Measurements from ENCODE around the gene CDKAL1. TPM values are rescaled to one million over a fixed set of nuclear protein-coding genes. Genes with fewer than 3 reads are reported as not detected.

Gene CDKAL1
- total RNA-seq, 2 donors from 2014 or later = 23.5 to 26.4 TPM

DNA sequence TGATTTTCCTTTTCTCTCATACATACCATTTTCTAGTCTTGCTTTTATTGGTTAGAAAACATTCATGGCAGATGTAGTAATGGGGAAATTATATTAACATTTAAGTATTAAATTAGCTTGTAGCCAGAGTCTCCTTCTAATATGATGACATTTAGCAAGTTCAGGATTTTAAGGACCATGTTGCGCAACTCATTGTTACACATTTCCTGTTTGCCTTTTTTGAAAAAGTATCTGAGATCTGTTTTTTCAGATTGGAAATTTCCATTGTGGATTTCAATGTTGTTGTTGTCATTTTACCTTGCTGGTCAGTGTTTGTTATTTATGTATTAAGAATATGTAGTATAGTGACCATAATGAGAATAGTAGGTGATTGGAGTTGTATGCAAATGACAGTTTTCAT, 38.7 kb downstream of the CDKAL1 start:
- H3K4me1 Mint-ChIP-seq = peaks cover 28% of the 10 kb centered on the region
- H3K9me3 Mint-ChIP-seq = peaks cover 4% of the 10 kb centered on the region
- no peaks in the 10 kb centered on the region for H3K27me3 ChIP-seq (ENCODE audit: control insufficient read depth, insufficient read depth, low read length, poor library complexity, severe bottlenecking)
- 97 to 100% methylated on average over 1 of the region's 1 CpG for WGBS, 2 experiments (ENCODE audit: insufficient coverage in 1 of 2, insufficient read length in 1 of 2)
- no peak overlapping the region for H3K27ac ChIP-seq (ENCODE audit: low read depth, low read length)
- H3K36me3 Mint-ChIP-seq (ENCODE audit: low read depth) = peaks cover 9% of the 10 kb centered on the region
- TF ChIP-seq, protein P1, sequence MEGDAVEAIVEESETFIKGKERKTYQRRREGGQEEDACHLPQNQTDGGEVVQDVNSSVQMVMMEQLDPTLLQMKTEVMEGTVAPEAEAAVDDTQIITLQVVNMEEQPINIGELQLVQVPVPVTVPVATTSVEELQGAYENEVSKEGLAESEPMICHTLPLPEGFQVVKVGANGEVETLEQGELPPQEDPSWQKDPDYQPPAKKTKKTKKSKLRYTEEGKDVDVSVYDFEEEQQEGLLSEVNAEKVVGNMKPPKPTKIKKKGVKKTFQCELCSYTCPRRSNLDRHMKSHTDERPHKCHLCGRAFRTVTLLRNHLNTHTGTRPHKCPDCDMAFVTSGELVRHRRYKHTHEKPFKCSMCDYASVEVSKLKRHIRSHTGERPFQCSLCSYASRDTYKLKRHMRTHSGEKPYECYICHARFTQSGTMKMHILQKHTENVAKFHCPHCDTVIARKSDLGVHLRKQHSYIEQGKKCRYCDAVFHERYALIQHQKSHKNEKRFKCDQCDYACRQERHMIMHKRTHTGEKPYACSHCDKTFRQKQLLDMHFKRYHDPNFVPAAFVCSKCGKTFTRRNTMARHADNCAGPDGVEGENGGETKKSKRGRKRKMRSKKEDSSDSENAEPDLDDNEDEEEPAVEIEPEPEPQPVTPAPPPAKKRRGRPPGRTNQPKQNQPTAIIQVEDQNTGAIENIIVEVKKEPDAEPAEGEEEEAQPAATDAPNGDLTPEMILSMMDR (conservative IDR thresholded peaks at IDR 0.05) = no peak
- no peaks in the 10 kb centered on the region for H3K27me3 Mint-ChIP-seq (ENCODE audit: insufficient read depth)
- H3K4me3 ChIP-seq (ENCODE audit: low read length) = no peak overlapping the region
- H3K4me3 Mint-ChIP-seq = no peak overlapping the region
- no peak for DNase-seq
- H3K36me3 ChIP-seq (ENCODE audit: control insufficient read depth, insufficient read depth, low read length) = no peaks in the 10 kb centered on the region
- H3K9ac ChIP-seq (ENCODE audit: extremely low read depth, low read length, poor library complexity, severe bottlenecking) = no peak overlapping the region
- H3K9me3 ChIP-seq (ENCODE audit: control insufficient read depth, low read length) = no peaks in the 10 kb centered on the region
- no peak overlapping the region for H3K27ac Mint-ChIP-seq
- H3K4me1 ChIP-seq (ENCODE audit: control insufficient read depth, insufficient read depth, low read length) = peaks cover 10% of the 10 kb centered on the region

DNA sequence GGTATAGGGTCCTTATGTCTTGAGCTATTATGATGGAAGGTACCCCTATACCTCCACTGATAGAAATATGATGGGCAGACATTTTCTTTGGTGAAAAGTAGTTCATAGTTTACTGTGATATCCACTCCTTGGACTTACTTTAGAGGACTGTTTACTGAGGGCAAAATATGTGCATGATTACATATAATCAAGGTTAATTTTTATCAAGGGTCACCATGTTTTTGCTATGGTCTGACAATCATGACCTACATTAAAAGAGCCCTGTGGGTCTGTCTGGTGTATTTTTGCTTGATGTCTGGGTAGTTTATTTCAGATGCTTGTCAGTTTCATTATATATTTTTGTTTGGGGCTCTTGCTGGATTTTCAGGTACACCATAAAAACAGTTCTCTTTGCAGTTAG, 40.1 kb downstream of the CDKAL1 start:
- H3K27me3 ChIP-seq (ENCODE audit: control insufficient read depth, insufficient read depth, low read length, poor library complexity, severe bottlenecking) = no peaks in the 10 kb centered on the region
- H3K9me3 Mint-ChIP-seq = no peaks in the 10 kb centered on the region
- no peak overlapping the region for H3K9ac ChIP-seq (ENCODE audit: extremely low read depth, low read length, poor library complexity, severe bottlenecking)
- H3K27ac Mint-ChIP-seq = peak overlapping the region; percentile 44
- H3K27ac ChIP-seq (ENCODE audit: low read depth, low read length) = no peak overlapping the region
- no peaks in the 10 kb centered on the region for H3K9me3 ChIP-seq (ENCODE audit: control insufficient read depth, low read length)
- no peaks in the 10 kb centered on the region for H3K36me3 ChIP-seq (ENCODE audit: control insufficient read depth, insufficient read depth, low read length)
- peaks cover 28% of the 10 kb centered on the region for H3K4me1 Mint-ChIP-seq
- TF ChIP-seq, protein P1 (conservative IDR thresholded peaks at IDR 0.05) = no peak
- no peaks in the 10 kb centered on the region for H3K27me3 Mint-ChIP-seq (ENCODE audit: insufficient read depth)
- no peak overlapping the region for H3K4me3 ChIP-seq (ENCODE audit: low read length)
- DNase-seq = no peak
- H3K36me3 Mint-ChIP-seq (ENCODE audit: low read depth) = peaks cover 12% of the 10 kb centered on the region
- H3K4me3 Mint-ChIP-seq = no peak overlapping the region
- peaks cover 10% of the 10 kb centered on the region for H3K4me1 ChIP-seq (ENCODE audit: control insufficient read depth, insufficient read depth, low read length)

DNA sequence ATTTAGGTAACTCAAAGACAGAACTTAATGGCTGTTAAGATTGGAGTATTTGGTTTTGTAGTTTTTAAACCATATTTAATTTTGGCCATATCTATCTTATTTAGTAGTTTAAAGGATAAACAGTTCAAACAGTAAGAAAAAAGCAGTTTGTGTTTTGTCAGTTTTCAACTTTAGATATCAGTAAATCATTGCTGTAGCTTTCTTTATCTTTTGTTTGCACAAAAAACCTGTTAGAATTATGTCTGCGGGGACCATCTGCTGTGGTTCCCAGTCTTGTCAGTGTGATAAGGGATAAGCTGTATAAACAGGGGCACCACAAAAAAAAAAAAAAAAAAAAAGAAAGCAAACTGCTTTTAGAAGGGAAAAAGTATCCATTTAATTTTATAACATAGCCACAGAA, 40.9 kb downstream of the CDKAL1 start:
- DNase-seq = no peak
- Histone ChIP-seq H3K9ac (ENCODE audit: extremely low read depth, low read length, poor library complexity, severe bottlenecking) (no peak overlapping the region), H3K9me3 (ENCODE audit: control insufficient read depth, low read length) (no peaks in the 10 kb centered on the region), H3K4me3 (ENCODE audit: low read length) (peak overlapping the region; percentile 19), H3K27me3 (ENCODE audit: control insufficient read depth, insufficient read depth, low read length, poor library complexity, severe bottlenecking) (no peaks in the 10 kb centered on the region), H3K4me1 (ENCODE audit: control insufficient read depth, insufficient read depth, low read length) (peaks cover 10% of the 10 kb centered on the region), H3K36me3 (ENCODE audit: control insufficient read depth, insufficient read depth, low read length) (no peaks in the 10 kb centered on the region), H3K27ac (ENCODE audit: low read depth, low read length) (no peak overlapping the region)
- H3K4me3 Mint-ChIP-seq = no peak overlapping the region
- H3K27me3 Mint-ChIP-seq (ENCODE audit: insufficient read depth) = no peaks in the 10 kb centered on the region
- H3K36me3 Mint-ChIP-seq (ENCODE audit: low read depth) = peaks cover 10% of the 10 kb centered on the region
- peaks cover 28% of the 10 kb centered on the region for H3K4me1 Mint-ChIP-seq
- WGBS, 2 experiments (ENCODE audit: insufficient coverage in 1 of 2, insufficient read length in 1 of 2) = 55% methylated on average over 1 of the region's 1 CpG; no CpG with 5 or more reads in 1 of the 2 experiments
- TF ChIP-seq, protein P1 (conservative IDR thresholded peaks at IDR 0.05) = no peak
- no peaks in the 10 kb centered on the region for H3K9me3 Mint-ChIP-seq
- no peak overlapping the region for H3K27ac Mint-ChIP-seq

Data from endodermal cell (in vitro differentiated cells).